Neural progenitor cell (in vitro differentiated cells): ENCODE data around the gene LTF.

ENCODE experiments used
- EZH2 ChIP-seq: fragments of 200-600 bp; sonication (generic); IDR thresholded peaks from 2 replicates; pipeline ENCODE4 v1.6.1; 2017; ENCODE audit warnings: antibody characterized with exemption, mild to moderate bottlenecking, moderate library complexity
- EZH2phosphoT487 ChIP-seq: fragments of 200-600 bp; sonication (generic); IDR thresholded peaks from 2 replicates; pipeline ENCODE4 v1.6.1; 2017; ENCODE audit warnings: antibody characterized with exemption
- TF ChIP-seq, protein P1 (sequence below): fragments of 200-600 bp; sonication (generic); IDR thresholded peaks from 2 replicates; pipeline ENCODE4 v1.5.1; 2017; ENCODE audit warnings: antibody characterized with exemption, mild to moderate bottlenecking

DNA sequence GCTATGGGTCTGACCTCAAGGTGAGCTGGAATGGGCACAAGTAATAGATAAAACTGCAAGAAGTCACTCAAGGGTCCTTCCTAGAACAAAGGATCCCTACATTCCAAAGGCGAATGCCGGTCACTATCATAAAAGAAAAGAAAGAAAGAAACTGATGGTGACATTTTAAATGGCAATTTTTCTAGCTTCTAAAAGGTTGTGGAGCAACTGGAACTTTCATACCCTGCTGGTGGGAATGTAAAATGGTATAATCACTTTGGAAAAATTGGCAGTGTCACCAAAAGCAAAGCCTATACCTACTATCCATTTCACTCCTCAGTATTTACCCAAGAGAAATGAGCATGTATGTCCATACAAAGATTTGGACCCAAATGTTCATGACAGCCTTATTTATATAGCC, 53.4 kb downstream of the LTF start:
- TF ChIP-seq, protein P1, sequence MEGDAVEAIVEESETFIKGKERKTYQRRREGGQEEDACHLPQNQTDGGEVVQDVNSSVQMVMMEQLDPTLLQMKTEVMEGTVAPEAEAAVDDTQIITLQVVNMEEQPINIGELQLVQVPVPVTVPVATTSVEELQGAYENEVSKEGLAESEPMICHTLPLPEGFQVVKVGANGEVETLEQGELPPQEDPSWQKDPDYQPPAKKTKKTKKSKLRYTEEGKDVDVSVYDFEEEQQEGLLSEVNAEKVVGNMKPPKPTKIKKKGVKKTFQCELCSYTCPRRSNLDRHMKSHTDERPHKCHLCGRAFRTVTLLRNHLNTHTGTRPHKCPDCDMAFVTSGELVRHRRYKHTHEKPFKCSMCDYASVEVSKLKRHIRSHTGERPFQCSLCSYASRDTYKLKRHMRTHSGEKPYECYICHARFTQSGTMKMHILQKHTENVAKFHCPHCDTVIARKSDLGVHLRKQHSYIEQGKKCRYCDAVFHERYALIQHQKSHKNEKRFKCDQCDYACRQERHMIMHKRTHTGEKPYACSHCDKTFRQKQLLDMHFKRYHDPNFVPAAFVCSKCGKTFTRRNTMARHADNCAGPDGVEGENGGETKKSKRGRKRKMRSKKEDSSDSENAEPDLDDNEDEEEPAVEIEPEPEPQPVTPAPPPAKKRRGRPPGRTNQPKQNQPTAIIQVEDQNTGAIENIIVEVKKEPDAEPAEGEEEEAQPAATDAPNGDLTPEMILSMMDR = no peak
- TF ChIP-seq EZH2 = no peak
- no peak for TF ChIP-seq EZH2phosphoT487
